Left cardiac atrium (tissue), 4 donors: Measurements from ENCODE around the gene SUPT4H1. TPM values are rescaled to one million over a fixed set of nuclear protein-coding genes. Genes with fewer than 3 reads are reported as not detected.

Experiments used
- ATAC-seq, 2 donors: fragments of 200-7000 bp; cut with Tn5 transposase; one replicate each; pipeline ENCODE4 v1.9.1; 2020; ENCODE audit warnings: mild to moderate bottlenecking in 2 of 2, moderate library complexity in 2 of 2
- DNase-seq: peaks from one replicate; pipeline ENCODE4 v3.0.0-alpha.2; 2020
- intact Hi-C, 2 donors: fragments of 100-400 bp; cut with DNase I; formaldehyde crosslinking; loops; one replicate each; pipeline versions ENCODE4 v1.14.1 to v1.15.1; 2022 to 2023
- total RNA-seq, 2 donors: library from RNA; stranded (reverse); fragmentation: NEBNext Ultra II Directional; extraction: Animal tissue kit (Norgen Biotek cat#: 25700); gene quantifications; one replicate each; pipeline ENCODE4 v1.2.1, GENCODE V29; 2021
- donor health status: DM: no; HTN: yes; CAD: no.
- donor health status: DM: no; HTN: yes; CAD: no; lungs with severe emphysema.
- donor health status: DM: yes; HTN: yes; CAD: no.
- donor health status: Dilated cardiomyopathy.

Gene SUPT4H1
- total RNA-seq, 2 donors from 2014 or later: 49.4 to 60.6 TPM

GRCh38 chr17:58334256-58334655 is 17.7 kb downstream of the SUPT4H1 start:
- ATAC-seq: no peak
- intact Hi-C loops: no loop called here
- DNase-seq: no peak

- no peak for DNase-seq
- intact Hi-C loops: no loop called here
Measured at GRCh38 chr17:58333736-58334207, 18.2 kb downstream of the SUPT4H1 start.

GRCh38 chr17:58332778-58333735 is 18.9 kb downstream of the SUPT4H1 start:
- intact Hi-C loops: no loop called here
- ATAC-seq (no peak), DNase-seq (no peak)

More at GRCh38 chr17:58333736-58334207, 18.2 kb downstream of the SUPT4H1 start:
- no peak for ATAC-seq

GRCh38 chr17:58331815-58332777 is 19.9 kb downstream of the SUPT4H1 start:
- intact Hi-C loops: no loop called here
- DNase-seq: peak; percentile 73
- peak; percentile 55 to 60 for ATAC-seq

- intact Hi-C loops: no loop called here
- no peak for DNase-seq
- peak; percentile 18 to 25 for ATAC-seq
Measured at GRCh38 chr17:58330997-58331814, 20.8 kb downstream of the SUPT4H1 start.

GRCh38 chr17:58330538-58330996 is 21.4 kb downstream of the SUPT4H1 start:
- ATAC-seq: no peak
- no peak for DNase-seq
- intact Hi-C loops: no loop called here

- no peak for ATAC-seq
- no peak for DNase-seq
Measured at GRCh38 chr17:58329810-58330537, 22.0 kb downstream of the SUPT4H1 start.

GRCh38 chr17:58329035-58329809 is 22.8 kb downstream of the SUPT4H1 start:
- intact Hi-C loops: no loop called here
- peak; percentile 48 for DNase-seq
- peak; percentile 4 to 25 for ATAC-seq

More at GRCh38 chr17:58329810-58330537, 22.0 kb downstream of the SUPT4H1 start:
- intact Hi-C loops: no loop called here

GRCh38 chr17:58328195-58329034 is 23.6 kb downstream of the SUPT4H1 start, which contains the start of gene TSPOAP1:
TSPOAP1 (minus strand) TSS chr17:58328795; CDS start chr17:58327920, 875 bp downstream.
- no peak for DNase-seq
- intact Hi-C loops: no loop called here
- ATAC-seq: no peak

- ATAC-seq: no peak
- intact Hi-C loops: no loop called here
- peak; percentile 16 for DNase-seq
Measured at GRCh38 chr17:58327363-58328194, 24.4 kb downstream of the SUPT4H1 start.

GRCh38 chr17:58326609-58327362 is 25.2 kb downstream of the SUPT4H1 start:
- peak; percentile 11 for DNase-seq
- ATAC-seq: no peak
- intact Hi-C loops: no loop called here

GRCh38 chr17:58325976-58326468 is 26.0 kb downstream of the SUPT4H1 start:
- ATAC-seq: no peak
- peak; percentile 11 for DNase-seq
- intact Hi-C loops: no loop called here

GRCh38 chr17:58325289-58325726 is 26.7 kb downstream of the SUPT4H1 start:
- DNase-seq (no peak), ATAC-seq (no peak)
- intact Hi-C loops: no loop called here
